Breast epithelium (tissue), 4 donors: ENCODE results near the gene CCDC57. TPM values are rescaled to one million over a fixed set of nuclear protein-coding genes. Genes with fewer than 3 reads are reported as not detected.

Experiments used
- DNase-seq, 2 donors: peaks; one replicate each; pipeline ENCODE4 v3.0.0-alpha.2; 2019; ENCODE audit warnings: low spot score in 2 of 2
- H3K27ac ChIP-seq, 2 donors: fragments of 200-600 bp; sonication (generic) in 1 of 2; one replicate each; pipeline ENCODE4 v1.5.1; 2016 to 2019; ENCODE audit warnings: mild to moderate bottlenecking in 1 of 2
- H3K27me3 ChIP-seq, 2 donors: fragments of 200-600 bp; sonication (generic) in 1 of 2; one replicate each; pipeline versions ENCODE4 v1.5.1 to v1.6.0; 2017 to 2019; ENCODE audit warnings: control low read depth in 1 of 2, mild to moderate bottlenecking in 1 of 2
- H3K36me3 ChIP-seq: fragments of 200-600 bp; one replicate; pipeline ENCODE4 v1.5.1; 2019
- H3K4me1 ChIP-seq, 2 donors: fragments of 200-600 bp; sonication (generic); one replicate each; pipeline ENCODE4 v1.5.1; 2016 to 2019; ENCODE audit warnings: control low read depth in 1 of 2
- H3K4me3 ChIP-seq, 3 donors: fragments of 200-600 bp; sonication (generic); 1 replicate in 2 of 3; 2 replicates in 1 of 3; pipeline ENCODE4 v1.5.1; 2016 to 2019; ENCODE audit warnings: mild to moderate bottlenecking in 3 of 3, moderate library complexity in 2 of 3
- H3K9me3 ChIP-seq, 2 donors: fragments of 200-600 bp; sonication (generic) in 1 of 2; one replicate each; pipeline ENCODE4 v1.5.1; 2016 to 2019; ENCODE audit warnings: control low read depth in 1 of 2
- CTCF ChIP-seq, 3 donors: fragments of 450-650 bp; IDR thresholded peaks; one replicate each; pipeline ENCODE4 v1.5.1; 2016 to 2017; ENCODE audit warnings: antibody characterized with exemption in 3 of 3, mild to moderate bottlenecking in 3 of 3, moderate library complexity in 3 of 3
- POLR2A ChIP-seq: fragments of 450-650 bp; IDR thresholded peaks from one replicate; pipeline ENCODE4 v1.6.1; 2016; ENCODE audit warnings: antibody characterized with exemption, mild to moderate bottlenecking, moderate library complexity
- POLR2AphosphoS5 ChIP-seq, 3 donors: sonication (generic); formaldehyde crosslinking; IDR thresholded peaks; one replicate each; pipeline ENCODE4 v1.6.1; 2017; ENCODE audit warnings: antibody characterized with exemption in 3 of 3
- intact Hi-C: fragments of 100-400 bp; cut with DNase I; formaldehyde crosslinking; loops from one replicate; pipeline ENCODE4 v1.15.1; 2023; ENCODE audit warnings: low total_unique reads
- total RNA-seq, 3 donors: library from RNA; depleted of rRNA; stranded (reverse); fragments of >200 nt; gene quantifications; one replicate each; pipeline ENCODE4 v1.1.0, GENCODE V29; 2016

The CCDC57 gene
- total RNA-seq, 3 donors from 2014 or later, result 13.4 to 56.9 (median 52.8) TPM

GRCh38 chr17:82096709-82097183, 115.9 kb downstream of the CCDC57 start:
- Histone ChIP-seq H3K27ac (peak overlapping the region; percentile 95 to 96), H3K4me3 (peak overlapping the region; percentile 68 to 88 (median 76)), H3K27me3 (no peaks in the 10 kb centered on the region), H3K36me3 (no peaks in the 10 kb centered on the region), H3K9me3 (no peaks in the 10 kb centered on the region), H3K4me1 (peaks cover 25 to 36% of the 10 kb centered on the region in 2 donors)
- TF ChIP-seq POLR2A, result no peak
- TF ChIP-seq CTCF (IDR thresholded peaks at IDR 0.05), result no peak
- intact Hi-C loops, result no loop called here
- no peak for DNase-seq

GRCh38 chr17:82095777-82096708, 116.6 kb downstream of the CCDC57 start:
- TF ChIP-seq POLR2AphosphoS5 (IDR thresholded peaks at IDR 0.05), result no peak
- peaks cover 18 to 29% of the 10 kb centered on the region in 2 donors for H3K4me1 ChIP-seq
- H3K9me3 ChIP-seq, result no peaks in the 10 kb centered on the region
- H3K27me3 ChIP-seq, result no peaks in the 10 kb centered on the region
- H3K27ac ChIP-seq, result peak overlapping the region in 1 of 2 donors; percentile 95
- H3K4me3 ChIP-seq, result peak overlapping the region; percentile 68 to 88 (median 76)
- H3K36me3 ChIP-seq, result peaks cover 1% of the 10 kb centered on the region
- intact Hi-C loops, result no loop called here
- no peak for DNase-seq

- TF ChIP-seq CTCF (IDR thresholded peaks at IDR 0.05), result no peak
- no peak for TF ChIP-seq POLR2A
- intact Hi-C loops, result no loop called here
- DNase-seq, result no peak
- Histone ChIP-seq H3K4me1 (peaks cover 16 to 22% of the 10 kb centered on the region in 2 donors), H3K4me3 (peak overlapping the region in 2 of 3 donors; percentile 68 to 88), H3K27me3 (no peaks in the 10 kb centered on the region), H3K27ac (no peak overlapping the region), H3K36me3 (peaks cover 6% of the 10 kb centered on the region), H3K9me3 (no peaks in the 10 kb centered on the region)
Measured at GRCh38 chr17:82094931-82095776, 117.5 kb downstream of the CCDC57 start.

- peaks cover 8 to 11% of the 10 kb centered on the region in 2 donors for H3K4me1 ChIP-seq
- no peak for DNase-seq
- H3K27me3 ChIP-seq, result no peaks in the 10 kb centered on the region
- TF ChIP-seq POLR2AphosphoS5 (IDR thresholded peaks at IDR 0.05), result no peak
- peak overlapping the region in 1 of 3 donors; percentile 8 for H3K4me3 ChIP-seq
- peaks cover 18% of the 10 kb centered on the region for H3K36me3 ChIP-seq
- H3K27ac ChIP-seq, result no peak overlapping the region
- intact Hi-C loops, result no loop called here
- H3K9me3 ChIP-seq, result no peaks in the 10 kb centered on the region
Measured at GRCh38 chr17:82092995-82093751, 119.5 kb downstream of the CCDC57 start.

- H3K36me3 ChIP-seq, result peaks cover 23% of the 10 kb centered on the region
- peak overlapping the region in 1 of 3 donors; percentile 8 for H3K4me3 ChIP-seq
- TF ChIP-seq POLR2A (no peak), POLR2AphosphoS5 (IDR thresholded peaks at IDR 0.05) (no peak), CTCF (IDR thresholded peaks at IDR 0.05) (no peak)
- H3K27ac ChIP-seq, result no peak overlapping the region
- no peaks in the 10 kb centered on the region for H3K27me3 ChIP-seq
- H3K9me3 ChIP-seq, result no peaks in the 10 kb centered on the region
- peaks cover 8 to 11% of the 10 kb centered on the region in 2 donors for H3K4me1 ChIP-seq
- intact Hi-C loops, result no loop called here
- no peak for DNase-seq
Measured at GRCh38 chr17:82092628-82092994, 120.0 kb downstream of the CCDC57 start.
